Measurements from ENCODE around the gene PARP3.

DNA sequence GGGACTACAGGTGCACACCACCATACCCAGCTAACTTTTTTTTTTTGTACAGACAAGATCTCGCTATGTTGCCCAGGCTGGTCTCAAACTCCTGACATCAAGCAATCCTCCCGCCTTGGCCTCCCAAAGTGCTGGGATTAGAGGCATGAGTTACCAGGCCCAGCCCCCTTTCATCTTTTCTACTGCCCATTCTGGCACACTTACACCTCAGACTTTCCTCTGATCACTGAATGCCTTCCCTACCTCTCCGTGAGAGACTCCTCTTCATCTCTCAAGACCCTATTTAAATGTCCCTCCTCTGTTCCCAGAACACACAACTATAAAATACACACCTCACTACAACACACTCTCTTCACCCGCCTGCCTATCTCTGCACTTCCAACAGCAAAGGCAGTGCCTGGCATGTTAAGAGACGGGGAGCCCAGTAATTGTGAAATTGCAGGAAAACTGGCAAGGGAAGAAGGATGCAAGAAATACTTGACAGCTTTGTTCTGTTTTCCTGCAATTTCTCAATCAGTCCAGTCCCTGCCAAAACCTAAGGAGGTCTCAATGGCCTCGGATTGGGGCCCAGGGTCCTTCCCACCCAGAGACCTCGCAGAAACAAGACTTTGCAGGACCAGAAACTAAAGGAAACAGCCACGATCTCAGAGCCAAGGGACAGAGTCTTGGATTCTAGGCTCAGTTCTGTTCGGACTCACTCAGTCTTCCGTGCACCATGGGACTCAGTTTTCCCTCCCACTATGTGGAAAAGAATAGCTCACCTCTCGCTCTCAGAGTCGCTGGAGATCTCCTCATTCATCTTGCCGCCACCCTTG lies 1.3 kb upstream of the PARP3 start:
- no peak for TF ChIP-seq TEAD4 (IDR thresholded peaks at IDR 0.05)
- TF ChIP-seq YY1 (IDR thresholded peaks at IDR 0.05; ENCODE audit: low read depth) = no peak
- TF ChIP-seq, protein P1, sequence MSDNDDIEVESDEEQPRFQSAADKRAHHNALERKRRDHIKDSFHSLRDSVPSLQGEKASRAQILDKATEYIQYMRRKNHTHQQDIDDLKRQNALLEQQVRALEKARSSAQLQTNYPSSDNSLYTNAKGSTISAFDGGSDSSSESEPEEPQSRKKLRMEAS (IDR thresholded peaks at IDR 0.05) = no peak
- TF ChIP-seq FOXM1 (IDR thresholded peaks at IDR 0.05; ENCODE audit: borderline replicate concordance, low read depth) = no peak
- TF ChIP-seq EP300 (IDR thresholded peaks at IDR 0.05; ENCODE audit: borderline replicate concordance) = no peak
- TF ChIP-seq CEBPB (IDR thresholded peaks at IDR 0.05) = no peak
- TF ChIP-seq, protein P2, sequence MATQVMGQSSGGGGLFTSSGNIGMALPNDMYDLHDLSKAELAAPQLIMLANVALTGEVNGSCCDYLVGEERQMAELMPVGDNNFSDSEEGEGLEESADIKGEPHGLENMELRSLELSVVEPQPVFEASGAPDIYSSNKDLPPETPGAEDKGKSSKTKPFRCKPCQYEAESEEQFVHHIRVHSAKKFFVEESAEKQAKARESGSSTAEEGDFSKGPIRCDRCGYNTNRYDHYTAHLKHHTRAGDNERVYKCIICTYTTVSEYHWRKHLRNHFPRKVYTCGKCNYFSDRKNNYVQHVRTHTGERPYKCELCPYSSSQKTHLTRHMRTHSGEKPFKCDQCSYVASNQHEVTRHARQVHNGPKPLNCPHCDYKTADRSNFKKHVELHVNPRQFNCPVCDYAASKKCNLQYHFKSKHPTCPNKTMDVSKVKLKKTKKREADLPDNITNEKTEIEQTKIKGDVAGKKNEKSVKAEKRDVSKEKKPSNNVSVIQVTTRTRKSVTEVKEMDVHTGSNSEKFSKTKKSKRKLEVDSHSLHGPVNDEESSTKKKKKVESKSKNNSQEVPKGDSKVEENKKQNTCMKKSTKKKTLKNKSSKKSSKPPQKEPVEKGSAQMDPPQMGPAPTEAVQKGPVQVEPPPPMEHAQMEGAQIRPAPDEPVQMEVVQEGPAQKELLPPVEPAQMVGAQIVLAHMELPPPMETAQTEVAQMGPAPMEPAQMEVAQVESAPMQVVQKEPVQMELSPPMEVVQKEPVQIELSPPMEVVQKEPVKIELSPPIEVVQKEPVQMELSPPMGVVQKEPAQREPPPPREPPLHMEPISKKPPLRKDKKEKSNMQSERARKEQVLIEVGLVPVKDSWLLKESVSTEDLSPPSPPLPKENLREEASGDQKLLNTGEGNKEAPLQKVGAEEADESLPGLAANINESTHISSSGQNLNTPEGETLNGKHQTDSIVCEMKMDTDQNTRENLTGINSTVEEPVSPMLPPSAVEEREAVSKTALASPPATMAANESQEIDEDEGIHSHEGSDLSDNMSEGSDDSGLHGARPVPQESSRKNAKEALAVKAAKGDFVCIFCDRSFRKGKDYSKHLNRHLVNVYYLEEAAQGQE (IDR thresholded peaks at IDR 0.05; ENCODE audit: low read depth) = no peak
